Measurements from ENCODE around the gene GALNT10.

GRCh38 chr5:154430961-154431630, 240.6 kb downstream of the GALNT10 start:
- TF ChIP-seq JUND (IDR thresholded peaks at IDR 0.05) = no peak
- TF ChIP-seq MXI1 (IDR thresholded peaks at IDR 0.05; ENCODE audit: low read depth, low read length) = no peak
- TF ChIP-seq CTCF (IDR thresholded peaks at IDR 0.05) = no peak
- TF ChIP-seq ELF1 (IDR thresholded peaks at IDR 0.05) = no peak
- TF ChIP-seq POLR2AphosphoS5 (IDR thresholded peaks at IDR 0.05; ENCODE audit: low read depth, low read length) = no peak
- TF ChIP-seq TAF1 (IDR thresholded peaks at IDR 0.05; ENCODE audit: borderline replicate concordance, low read depth, low read length) = no peak
- no peak for TF ChIP-seq EZH2phosphoT487 (IDR thresholded peaks at IDR 0.05; ENCODE audit: borderline replicate concordance, low read depth)
- TF ChIP-seq NRF1 (IDR thresholded peaks at IDR 0.05; ENCODE audit: low read depth, low read length) = no peak
- no peak for TF ChIP-seq EP300 (IDR thresholded peaks at IDR 0.05; ENCODE audit: borderline replicate concordance in 1 of 2, low read depth in 1 of 2, low read length in 1 of 2)
- TF ChIP-seq MEF2A (IDR thresholded peaks at IDR 0.05; ENCODE audit: borderline replicate concordance, low read depth) = no peak
